Activated naive CD4-positive, alpha-beta T cell treated with anti-CD3 and anti-CD28 coated beads, Interleukin-2, amount 10 ng/mL, durations not matched to agents 7 days and 5 days (primary cell): ENCODE results near the gene CLMN.
A peak's percentile ranks its signal among the peaks of the same experiment; 100 is the strongest.

Experiments
- CTCF ChIA-PET: fragments of 350-600 bp; sonication (Branson Sonifier 250); formaldehyde crosslinking; loops from one replicate; lab custom pipeline; 2021; ENCODE audit warnings: antibody characterized with exemption; lab: Charles Lee
- DNase-seq: peaks from one replicate; pipeline ENCODE4 v3.0.0-alpha.2; 2020
- H3K27ac Mint-ChIP-seq: one replicate; pipeline ENCODE4 v1.8.0; 2021; ENCODE audit warnings: mild to moderate bottlenecking, moderate library complexity, mixed read lengths
- H3K27me3 Mint-ChIP-seq: one replicate; pipeline ENCODE4 v1.8.0; 2021; ENCODE audit warnings: mild to moderate bottlenecking, mixed read lengths
- H3K36me3 Mint-ChIP-seq: one replicate; pipeline ENCODE4 v1.8.0; 2021; ENCODE audit warnings: mixed read lengths
- H3K4me1 Mint-ChIP-seq: one replicate; pipeline ENCODE4 v1.8.0; 2021; ENCODE audit warnings: mixed read lengths
- H3K4me3 Mint-ChIP-seq: one replicate; pipeline ENCODE4 v1.8.0; 2021; ENCODE audit warnings: mild to moderate bottlenecking, moderate library complexity, mixed read lengths
- H3K9me3 Mint-ChIP-seq: one replicate; pipeline ENCODE4 v1.8.0; 2021; ENCODE audit warnings: mixed read lengths

The CLMN gene

GRCh38 chr14:95322651-95323050 lies 2.9 kb upstream of the CLMN start:
- Mint-ChIP-seq H3K27me3 (peaks cover 79% of the 10 kb centered on the region), H3K9me3 (no peaks in the 10 kb centered on the region), H3K4me1 (peaks cover 12% of the 10 kb centered on the region), H3K27ac (no peak overlapping the region), H3K36me3 (no peaks in the 10 kb centered on the region), H3K4me3 (no peak overlapping the region)
- DNase-seq: no peak
- CTCF ChIA-PET: no interaction called here

DNA sequence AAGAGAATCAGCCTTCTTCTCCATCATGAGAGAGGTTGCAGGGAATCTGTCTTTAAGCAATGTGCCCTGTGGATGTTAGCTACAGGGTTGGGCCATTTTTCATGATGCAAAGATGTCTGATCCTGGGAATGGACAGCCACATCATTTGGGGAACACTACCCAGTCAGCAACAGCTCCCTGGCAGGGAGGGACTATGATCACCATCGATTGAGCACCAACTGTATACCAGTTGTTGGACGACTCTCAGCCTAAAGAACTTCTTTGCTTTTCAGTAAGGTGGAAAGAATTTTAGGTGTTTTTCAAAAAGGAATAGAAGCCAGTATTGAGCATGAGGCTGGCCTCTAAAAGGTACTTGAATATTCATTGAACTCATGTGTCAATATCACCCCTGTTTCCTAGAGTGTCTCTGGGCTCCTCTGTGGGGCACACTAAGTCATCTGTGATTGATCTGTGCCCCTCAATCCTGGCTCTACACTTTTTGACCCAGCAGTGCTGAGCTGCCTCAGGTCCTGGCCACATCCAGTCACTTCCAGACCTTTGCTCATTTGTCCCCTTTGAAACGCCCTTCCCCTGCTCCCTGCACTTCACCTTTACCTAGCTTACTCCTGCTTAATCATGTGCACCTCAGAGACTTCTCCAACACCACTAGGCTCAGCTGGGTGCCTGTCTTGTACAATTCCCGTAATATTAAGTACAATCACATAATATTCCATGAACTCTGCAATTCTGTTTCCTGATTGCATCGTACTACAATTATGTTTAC lies 2.2 kb upstream of the CLMN start:
- Mint-ChIP-seq H3K27me3 (peaks cover 78% of the 10 kb centered on the region), H3K9me3 (no peaks in the 10 kb centered on the region), H3K36me3 (no peaks in the 10 kb centered on the region), H3K27ac (no peak overlapping the region), H3K4me3 (no peak overlapping the region), H3K4me1 (peaks cover 12% of the 10 kb centered on the region)
- CTCF ChIA-PET: no interaction called here
- DNase-seq: no peak

GRCh38 chr14:95320955-95321600 lies 1.4 kb upstream of the CLMN start:
- Mint-ChIP-seq H3K9me3 (no peaks in the 10 kb centered on the region), H3K27me3 (peaks cover 80% of the 10 kb centered on the region), H3K4me1 (peaks cover 12% of the 10 kb centered on the region), H3K27ac (peak overlapping the region; percentile 42), H3K4me3 (peak overlapping the region; percentile 65), H3K36me3 (no peaks in the 10 kb centered on the region)
- no peak for DNase-seq
- CTCF ChIA-PET: no interaction called here

- CTCF ChIA-PET: no interaction called here
- no peaks in the 10 kb centered on the region for H3K9me3 Mint-ChIP-seq
- peak; percentile 41 for DNase-seq
- H3K27ac Mint-ChIP-seq: no peak overlapping the region
- peaks cover 12% of the 10 kb centered on the region for H3K4me1 Mint-ChIP-seq
- peaks cover 88% of the 10 kb centered on the region for H3K27me3 Mint-ChIP-seq
- peak overlapping the region; percentile 65 for H3K4me3 Mint-ChIP-seq
- H3K36me3 Mint-ChIP-seq: no peaks in the 10 kb centered on the region
Measured at GRCh38 chr14:95320078-95320895, 579 bp upstream of the CLMN start.

GRCh38 chr14:95318399-95319311 lies 1.1 kb downstream of the CLMN start:
- no peak overlapping the region for H3K27ac Mint-ChIP-seq

GRCh38 chr14:95317817-95318343 lies 1.8 kb downstream of the CLMN start:
- peak overlapping the region; percentile 36 for H3K4me3 Mint-ChIP-seq
- peaks cover 80% of the 10 kb centered on the region for H3K27me3 Mint-ChIP-seq
- no peaks in the 10 kb centered on the region for H3K36me3 Mint-ChIP-seq
- no peak overlapping the region for H3K27ac Mint-ChIP-seq
- no peak for DNase-seq
- peaks cover 18% of the 10 kb centered on the region for H3K4me1 Mint-ChIP-seq
- CTCF ChIA-PET: interaction anchor here (1.2 kb wide), 1 partner anchor 628 kb away, joined by 3 read pairs; no protein-coding TSS in a partner anchor
- no peaks in the 10 kb centered on the region for H3K9me3 Mint-ChIP-seq

More at GRCh38 chr14:95318399-95319311, 1.1 kb downstream of the CLMN start:
- no peaks in the 10 kb centered on the region for H3K9me3 Mint-ChIP-seq
- peaks cover 85% of the 10 kb centered on the region for H3K27me3 Mint-ChIP-seq
- peak; percentile 35 for DNase-seq
- no peaks in the 10 kb centered on the region for H3K36me3 Mint-ChIP-seq
- CTCF ChIA-PET: interaction anchor here (1.2 kb wide), 1 partner anchor 629 kb away, joined by 3 read pairs; no protein-coding TSS in a partner anchor
- peaks cover 18% of the 10 kb centered on the region for H3K4me1 Mint-ChIP-seq
- H3K4me3 Mint-ChIP-seq: peak overlapping the region; percentile 74

- H3K27me3 Mint-ChIP-seq: peaks cover 71% of the 10 kb centered on the region
- H3K9me3 Mint-ChIP-seq: no peaks in the 10 kb centered on the region
- peaks cover 18% of the 10 kb centered on the region for H3K4me1 Mint-ChIP-seq
- CTCF ChIA-PET: no interaction called here
- no peak for DNase-seq
- H3K27ac Mint-ChIP-seq: no peak overlapping the region
- H3K36me3 Mint-ChIP-seq: no peaks in the 10 kb centered on the region
- H3K4me3 Mint-ChIP-seq: no peak overlapping the region
Measured at GRCh38 chr14:95316821-95317220, 2.9 kb downstream of the CLMN start.

DNA sequence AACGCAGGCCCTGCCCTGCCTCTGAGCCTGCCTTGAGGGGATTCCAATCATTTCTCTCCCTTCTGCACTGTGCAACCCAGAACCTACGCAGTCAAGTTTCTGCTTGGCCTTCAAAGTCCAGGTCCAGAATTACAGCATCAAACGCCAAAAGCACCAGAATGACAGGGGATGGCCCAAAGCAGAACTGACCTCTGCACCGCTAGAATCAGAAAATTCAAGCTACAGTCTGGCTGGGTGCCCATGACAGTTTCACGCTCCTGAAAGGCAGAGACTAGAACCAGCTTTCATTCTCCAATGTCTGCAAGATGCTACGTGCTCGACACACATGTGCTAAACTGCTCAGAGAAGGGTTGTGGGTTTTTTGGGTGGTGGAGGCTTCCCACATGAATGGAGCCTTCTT lies 4.1 kb downstream of the CLMN start:
- H3K36me3 Mint-ChIP-seq: no peaks in the 10 kb centered on the region
- H3K4me1 Mint-ChIP-seq: peaks cover 18% of the 10 kb centered on the region
- CTCF ChIA-PET: no interaction called here
- H3K9me3 Mint-ChIP-seq: no peaks in the 10 kb centered on the region
- no peak for DNase-seq
- no peak overlapping the region for H3K4me3 Mint-ChIP-seq
- H3K27ac Mint-ChIP-seq: no peak overlapping the region
- H3K27me3 Mint-ChIP-seq: peaks cover 62% of the 10 kb centered on the region

DNA sequence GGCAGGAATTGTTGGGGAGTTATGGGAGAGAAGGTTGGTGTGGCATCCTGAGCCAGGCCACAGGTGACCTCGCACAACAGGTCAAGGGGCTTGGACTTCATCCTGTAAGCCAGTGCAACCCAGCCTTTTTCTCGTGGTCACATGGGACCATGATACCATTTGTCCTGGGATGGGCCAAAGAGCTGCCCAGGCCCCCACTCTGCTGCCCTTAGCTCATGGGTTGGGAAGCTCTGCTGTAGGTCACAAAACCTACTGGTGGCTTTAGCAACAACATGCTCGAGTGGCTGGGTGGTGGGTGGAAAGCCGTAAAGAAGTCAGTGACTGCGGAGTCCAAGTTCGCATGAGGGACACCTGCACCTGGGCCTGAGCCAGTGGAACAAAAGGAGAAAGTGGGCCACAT lies 4.6 kb downstream of the CLMN start:
- peaks cover 18% of the 10 kb centered on the region for H3K4me1 Mint-ChIP-seq
- no peak overlapping the region for H3K27ac Mint-ChIP-seq
- CTCF ChIA-PET: no interaction called here
- no peak overlapping the region for H3K4me3 Mint-ChIP-seq
- peaks cover 60% of the 10 kb centered on the region for H3K27me3 Mint-ChIP-seq
- H3K36me3 Mint-ChIP-seq: no peaks in the 10 kb centered on the region
- no peak for DNase-seq
- no peaks in the 10 kb centered on the region for H3K9me3 Mint-ChIP-seq

GRCh38 chr14:95314609-95315008 lies 5.1 kb downstream of the CLMN start:
- peak; percentile 26 for DNase-seq
- Mint-ChIP-seq H3K4me3 (no peak overlapping the region), H3K4me1 (peaks cover 18% of the 10 kb centered on the region), H3K27me3 (peaks cover 57% of the 10 kb centered on the region), H3K27ac (no peak overlapping the region), H3K9me3 (no peaks in the 10 kb centered on the region), H3K36me3 (no peaks in the 10 kb centered on the region)
- CTCF ChIA-PET: no interaction called here

DNA sequence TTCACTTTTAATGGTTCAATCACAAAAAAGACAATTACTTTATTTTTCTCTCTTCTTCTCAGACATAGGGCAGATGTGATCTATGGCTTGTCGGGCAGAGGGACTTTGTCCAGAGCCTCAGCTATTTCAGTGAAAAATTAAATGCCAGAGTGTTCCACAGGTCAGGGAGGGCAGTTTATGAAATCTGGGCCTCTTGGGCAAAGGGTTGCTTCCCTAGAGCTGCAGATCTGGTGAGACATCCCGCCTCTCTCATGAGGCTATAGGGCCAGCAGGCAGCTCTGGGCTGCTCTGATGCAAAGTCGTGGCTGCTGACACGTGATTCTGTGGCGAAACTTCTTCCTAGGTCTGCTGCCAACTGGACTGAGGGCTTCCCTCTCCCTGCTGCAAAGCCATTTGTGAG lies 6.0 kb downstream of the CLMN start:
- no peak overlapping the region for H3K27ac Mint-ChIP-seq

DNA sequence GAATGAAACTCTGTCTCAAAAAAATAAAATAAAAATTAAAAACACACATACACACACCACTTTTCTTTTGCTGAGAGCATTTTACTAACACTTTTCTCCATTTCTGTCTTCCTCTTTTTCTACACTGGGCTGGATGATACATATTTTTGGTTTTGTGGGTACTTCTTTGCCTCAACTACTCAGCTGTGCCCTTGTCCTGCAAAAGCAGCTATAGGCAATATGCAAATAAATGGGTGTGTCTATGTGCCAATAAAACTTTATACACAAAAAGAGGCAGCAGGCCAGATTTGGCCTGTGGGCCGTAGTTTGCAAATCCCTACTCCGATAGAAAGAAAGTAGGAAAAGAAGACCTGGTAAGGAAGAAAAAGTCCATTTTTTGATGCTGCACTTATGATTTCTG lies 6.5 kb downstream of the CLMN start:
- no peak overlapping the region for H3K4me3 Mint-ChIP-seq
- peaks cover 8% of the 10 kb centered on the region for H3K4me1 Mint-ChIP-seq
- no peaks in the 10 kb centered on the region for H3K36me3 Mint-ChIP-seq
- H3K27ac Mint-ChIP-seq: no peak overlapping the region
- CTCF ChIA-PET: no interaction called here
- H3K27me3 Mint-ChIP-seq: peaks cover 46% of the 10 kb centered on the region
- DNase-seq: no peak
- no peaks in the 10 kb centered on the region for H3K9me3 Mint-ChIP-seq

More for the DNA sequence above, 6.0 kb downstream of the CLMN start:
- CTCF ChIA-PET: no interaction called here
- H3K4me1 Mint-ChIP-seq: peaks cover 11% of the 10 kb centered on the region
- H3K27me3 Mint-ChIP-seq: peaks cover 48% of the 10 kb centered on the region
- no peak for DNase-seq
- no peaks in the 10 kb centered on the region for H3K9me3 Mint-ChIP-seq
- H3K4me3 Mint-ChIP-seq: no peak overlapping the region
- H3K36me3 Mint-ChIP-seq: no peaks in the 10 kb centered on the region

DNA sequence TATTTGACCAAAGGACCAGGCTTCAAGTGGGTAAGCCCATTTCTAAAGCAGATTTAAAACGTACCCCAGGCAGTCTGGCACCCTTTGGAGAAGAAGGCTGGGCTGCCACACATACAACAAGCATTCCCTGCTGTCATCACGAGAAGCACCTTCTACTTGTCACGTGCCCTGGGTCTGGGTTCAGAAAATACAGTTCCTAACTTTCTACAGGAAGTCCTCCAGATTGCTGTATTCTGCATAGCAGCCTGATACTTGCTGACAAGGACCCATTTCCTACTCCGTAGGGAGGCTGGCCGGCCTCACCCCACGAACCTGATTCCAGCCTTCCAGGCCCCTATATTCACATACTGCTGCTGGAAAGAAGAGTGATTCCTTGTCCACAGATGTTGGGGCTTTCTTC lies 7.4 kb downstream of the CLMN start:
- H3K4me3 Mint-ChIP-seq: no peak overlapping the region
- no peaks in the 10 kb centered on the region for H3K9me3 Mint-ChIP-seq
- peaks cover 45% of the 10 kb centered on the region for H3K27me3 Mint-ChIP-seq
- no peaks in the 10 kb centered on the region for H3K36me3 Mint-ChIP-seq
- DNase-seq: no peak
- CTCF ChIA-PET: no interaction called here
- peaks cover 6% of the 10 kb centered on the region for H3K4me1 Mint-ChIP-seq
- H3K27ac Mint-ChIP-seq: no peak overlapping the region
